Lung (tissue), 12 donors: ENCODE measurements around the gene SMIM10L1. TPM values are rescaled to one million over a fixed set of nuclear protein-coding genes. Genes with fewer than 3 reads are reported as not detected.

Source experiments
- ATAC-seq: fragments of 200-7000 bp; cut with Tn5 transposase; one replicate; pipeline ENCODE4 v1.9.1; 2020; ENCODE audit warnings: moderate number of reproducible peaks; ENCODE audit not compliant: insufficient read depth, low FRiP score
- DNase-seq, 3 donors: peaks; one replicate each; pipeline ENCODE4 v3.0.0-alpha.2; 2013 to 2017
- H3K27ac ChIP-seq, 2 donors: one replicate each; pipeline ENCODE4 v1.5.1; 2013; ENCODE audit warnings: mild to moderate bottlenecking in 2 of 2, moderate library complexity in 2 of 2, control low read depth in 1 of 2, inconsistent platforms in 1 of 2, low read depth in 1 of 2, low read length in 1 of 2
- H3K27me3 ChIP-seq, 3 donors: one replicate each; pipeline ENCODE4 v1.5.1; 2013; ENCODE audit warnings: low read length in 2 of 3; ENCODE audit not compliant: control insufficient read depth in 3 of 3, insufficient read depth in 3 of 3
- H3K36me3 ChIP-seq, 4 donors: one replicate each; pipeline ENCODE4 v1.5.1; 2013; ENCODE audit warnings: low read length in 4 of 4, mild to moderate bottlenecking in 1 of 4, moderate library complexity in 1 of 4; ENCODE audit not compliant: control insufficient read depth in 4 of 4, insufficient read depth in 4 of 4
- H3K4me1 ChIP-seq, 5 donors: one replicate each; pipeline ENCODE4 v1.5.1; 2013; ENCODE audit warnings: low read length in 5 of 5, mild to moderate bottlenecking in 2 of 5, moderate library complexity in 1 of 5; ENCODE audit not compliant: control insufficient read depth in 5 of 5, insufficient read depth in 5 of 5
- H3K4me3 ChIP-seq: one replicate; pipeline ENCODE4 v1.5.1; 2013; ENCODE audit warnings: mild to moderate bottlenecking, control low read depth, moderate library complexity
- H3K9ac ChIP-seq, 2 donors: one replicate each; pipeline ENCODE4 v1.5.1; 2013; ENCODE audit warnings: low read length in 2 of 2, control low read depth in 1 of 2; ENCODE audit not compliant: insufficient read depth in 1 of 2
- H3K9me3 ChIP-seq, 4 donors: one replicate each; pipeline ENCODE4 v1.5.1; 2013; ENCODE audit warnings: low read length in 3 of 4, mild to moderate bottlenecking in 1 of 4, moderate library complexity in 1 of 4; ENCODE audit not compliant: control insufficient read depth in 4 of 4, insufficient read depth in 3 of 4
- CTCF ChIP-seq: IDR thresholded peaks from 2 replicates; pipeline ENCODE4 v1.5.1; 2012; ENCODE audit warnings: mild to moderate bottlenecking; ENCODE audit errors: control extremely low read depth, extremely low read depth
- WGBS, 2 donors: extraction: QIAGEN DNeasy Blood & Tissue Kit; methylation state at CpG; one replicate each; pipeline ENCODE4 v1.1.7; 2013; 5-methylcytosine and 5-hydroxymethylcytosine counted together
- polyA plus RNA-seq, 2 donors: library from polyadenylated mRNA; stranded (reverse); fragments of 200-250 nt; gene quantifications; one replicate each; pipeline ENCODE4 v1.2.1, GENCODE V29; 2013
- total RNA-seq, 2 donors: library from RNA; depleted of rRNA in 1 of 2; stranded (reverse); fragments of >200 nt in 1 of 2; gene quantifications; one replicate each; pipeline ENCODE4 v1.2.1, GENCODE V29; 2014 to 2021
- donor health status: control.
- donor health status: control.
- donor health status: Bipolar disorder and iron deficiency.
- donor health status: healthy.
- donor health status: DM: yes; HTN: yes; CAD: no.

SMIM10L1 gene
- total and polyA plus RNA-seq, 4 donors: 6.1 to 10.6 (median 9.4) TPM

- ATAC-seq: no peak
- TF ChIP-seq CTCF: no peak
- Histone ChIP-seq H3K27ac (no peak overlapping the region), H3K36me3 (no peaks in the 10 kb centered on the region), H3K4me3 (no peak overlapping the region), H3K27me3 (no peaks in the 10 kb centered on the region), H3K9me3 (no peaks in the 10 kb centered on the region), H3K4me1 (no peaks in the 10 kb centered on the region), H3K9ac (no peak overlapping the region)
- no peak for DNase-seq
Observed at GRCh38 chr12:11183011-11183410, 12.0 kb downstream of the SMIM10L1 start.

GRCh38 chr12:11186837-11187236 is 15.8 kb downstream of the SMIM10L1 start, which contains the start of gene TAS2R42:
Gene TAS2R42 (minus strand): TSS chr12:11186937. CDS start chr12:11186937, 0 bp downstream.
- no peak within 1 kb of the TSS for H3K27ac ChIP-seq
- H3K9me3 ChIP-seq: peaks cover 0 to 2% (median 0%) of the 10 kb centered on the region in 4 donors
- no peak within 1 kb of the TSS for H3K4me3 ChIP-seq
- WGBS, 2 donors: 50 to 71% methylated on average over 2 of the region's 2 CpGs
- no peaks in the 10 kb centered on the region for H3K36me3 ChIP-seq
- DNase-seq (no peak), ATAC-seq (no peak)
- peaks cover 0 to 2% (median 0%) of the 10 kb centered on the region in 3 donors for H3K27me3 ChIP-seq
- H3K9ac ChIP-seq: no peak within 1 kb of the TSS
- TF ChIP-seq CTCF: no peak
- no peaks in the 10 kb centered on the region for H3K4me1 ChIP-seq

- no peak overlapping the region for H3K27ac ChIP-seq
- H3K4me3 ChIP-seq: no peak overlapping the region
- DNase-seq: no peak
- no peak for TF ChIP-seq CTCF
- ATAC-seq: no peak
- H3K9me3 ChIP-seq: no peaks in the 10 kb centered on the region
- H3K9ac ChIP-seq: no peak overlapping the region
- H3K36me3 ChIP-seq: no peaks in the 10 kb centered on the region
- no peaks in the 10 kb centered on the region for H3K27me3 ChIP-seq
- no peaks in the 10 kb centered on the region for H3K4me1 ChIP-seq
Observed at GRCh38 chr12:11202811-11203210, 31.8 kb downstream of the SMIM10L1 start.

- H3K27ac ChIP-seq: no peak overlapping the region
- H3K27me3 ChIP-seq: no peaks in the 10 kb centered on the region
- H3K4me3 ChIP-seq: no peak overlapping the region
- H3K4me1 ChIP-seq: no peaks in the 10 kb centered on the region
- 94 to 95% methylated on average over 3 of the region's 3 CpGs for whole genome bisulfite sequencing, 2 donors
- no peak for TF ChIP-seq CTCF
- no peak overlapping the region for H3K9ac ChIP-seq
- no peaks in the 10 kb centered on the region for H3K9me3 ChIP-seq
- no peaks in the 10 kb centered on the region for H3K36me3 ChIP-seq
- DNase-seq: no peak
- ATAC-seq: no peak
Observed at GRCh38 chr12:11204173-11204572, 33.2 kb downstream of the SMIM10L1 start.
